GM21529 (cell line): ENCODE data around the gene VPS11.
A peak's percentile ranks its signal among the peaks of the same experiment; 100 is the strongest.

Experiments
- ATAC-seq: cut with Tn5 transposase; IDR thresholded peaks from one replicate; pipeline ENCODE4 v1.9.1; 2021; ENCODE audit not compliant: unreplicated experiment

VPS11 gene

GRCh38 chr11:119118946-119119345, 51.3 kb downstream of the VPS11 start:
- no peak for ATAC-seq

- ATAC-seq: no peak
Measured at GRCh38 chr11:119120639-119121007, 53.0 kb downstream of the VPS11 start.

GRCh38 chr11:119121008-119121810, 53.6 kb downstream of the VPS11 start, which contains the start of gene HINFP:
TSS of gene HINFP (plus strand) at chr11:119121580. CDS start at chr11:119126945, 5,365 bp downstream.
- ATAC-seq: peak; percentile 97

- ATAC-seq: peak; percentile 11
Measured at GRCh38 chr11:119121811-119122124, 54.1 kb downstream of the VPS11 start.

- no peak for ATAC-seq
Measured at GRCh38 chr11:119125821-119126220, 58.2 kb downstream of the VPS11 start.

GRCh38 chr11:119126675-119127268, 59.2 kb downstream of the VPS11 start:
- no peak for ATAC-seq

- no peak for ATAC-seq
Measured at GRCh38 chr11:119130662-119131061, 63.0 kb downstream of the VPS11 start.
